HL-60 (cell line): ENCODE data around the gene NEU3.

ENCODE experiments used
- DNase-seq, 2 experiments: peaks; one replicate each; pipeline ENCODE4 v3.0.0-alpha.2; 2010 to 2020; ENCODE audit warnings: low read depth in 1 of 2, low spot score in 1 of 2
- H3K27ac ChIP-seq: fragments of 250-450 bp; sonication (Bioruptor Pico); replicated peaks from 2 replicates; pipeline ENCODE4 v1.5.1; 2020; ENCODE audit warnings: mild to moderate bottlenecking, moderate library complexity
- H3K27me3 ChIP-seq: fragments of 250-450 bp; sonication (Bioruptor Pico); 2 replicates; pipeline ENCODE4 v1.5.1; 2021; ENCODE audit warnings: mild to moderate bottlenecking, moderate library complexity; ENCODE audit not compliant: insufficient read depth, poor library complexity, severe bottlenecking
- H3K4me3 ChIP-seq: replicated peaks from 2 replicates; pipeline ENCODE4 v1.5.1; 2011; ENCODE audit warnings: mild to moderate bottlenecking, control low read depth, low read length; ENCODE audit not compliant: insufficient read depth
- CTCF ChIP-seq: IDR thresholded peaks from one replicate; pipeline ENCODE4 v1.5.1; 2011; ENCODE audit warnings: low read length, control low read depth, inconsistent platforms; ENCODE audit not compliant: insufficient read depth
- GABPA ChIP-seq: IDR thresholded peaks from 2 replicates; pipeline ENCODE4 v1.6.1; 2012; ENCODE audit warnings: low read depth
- POLR2AphosphoS5 ChIP-seq: IDR thresholded peaks from 2 replicates; pipeline ENCODE4 v1.6.1; 2012; ENCODE audit warnings: low read depth
- REST ChIP-seq: IDR thresholded peaks from 2 replicates; pipeline ENCODE4 v1.6.1; 2012; ENCODE audit warnings: low read depth; ENCODE audit not compliant: insufficient replicate concordance
- SPI1 ChIP-seq: IDR thresholded peaks from 2 replicates; pipeline ENCODE4 v1.6.1; 2012; ENCODE audit warnings: low read depth, mild to moderate bottlenecking, borderline replicate concordance

Gene NEU3

GRCh38 chr11:75032550-75032935, 43.8 kb downstream of the NEU3 start:
- TF ChIP-seq SPI1: no peak
- no peak for TF ChIP-seq CTCF
- TF ChIP-seq GABPA: no peak
- no peak for TF ChIP-seq POLR2AphosphoS5
- no peak for TF ChIP-seq REST

GRCh38 chr11:75033916-75034315, 45.2 kb downstream of the NEU3 start:
- no peak for TF ChIP-seq CTCF
- TF ChIP-seq GABPA: no peak
- no peak for TF ChIP-seq REST
- no peak for TF ChIP-seq POLR2AphosphoS5
- no peak for TF ChIP-seq SPI1
- Histone ChIP-seq H3K4me3 (no peak overlapping the region), H3K27me3 (no peaks in the 10 kb centered on the region), H3K27ac (no peak overlapping the region)
- no peak for DNase-seq

More at GRCh38 chr11:75032550-75032935, 43.8 kb downstream of the NEU3 start:
- Histone ChIP-seq H3K27ac (no peak overlapping the region), H3K27me3 (no peaks in the 10 kb centered on the region), H3K4me3 (no peak overlapping the region)
- DNase-seq: no peak

GRCh38 chr11:75035256-75035655, 46.5 kb downstream of the NEU3 start:
- TF ChIP-seq SPI1 (no peak), REST (no peak), POLR2AphosphoS5 (no peak), GABPA (no peak), CTCF (no peak)
- H3K4me3 ChIP-seq: no peak overlapping the region
- H3K27me3 ChIP-seq: no peaks in the 10 kb centered on the region
- no peak overlapping the region for H3K27ac ChIP-seq
- no peak for DNase-seq
